Fibroblast of lung (primary cell): ENCODE measurements around the gene SCUBE1. TPM values are rescaled to one million over a fixed set of nuclear protein-coding genes. Genes with fewer than 3 reads are reported as not detected.
"Not testable (repeated sequence)": the region's sequence is repeated elsewhere in the genome, so short reads cannot be mapped to it uniquely, and the experiment has no call there.

Experiments
- DNase-seq, 2 donors: peaks; one replicate each; pipeline versions ENCODE4 v3.0.0 to v3.0.0-alpha.2; 2010; ENCODE audit warnings: low read depth in 2 of 2
- H2AFZ ChIP-seq: 2 replicates; pipeline ENCODE4 v1.5.1; 2012; ENCODE audit warnings: low read length, control low read depth, inconsistent platforms
- H3K27ac ChIP-seq: 2 replicates; pipeline ENCODE4 v1.5.1; 2011; ENCODE audit warnings: low read length, control low read depth; ENCODE audit not compliant: insufficient read depth
- H3K27me3 ChIP-seq: 2 replicates; pipeline ENCODE4 v1.5.1; 2011; ENCODE audit warnings: mild to moderate bottlenecking, low read length; ENCODE audit not compliant: control insufficient read depth, insufficient read depth
- H3K36me3 ChIP-seq: 2 replicates; pipeline ENCODE4 v1.5.1; 2011; ENCODE audit warnings: low read length; ENCODE audit not compliant: control insufficient read depth, insufficient read depth
- H3K4me1 ChIP-seq: 2 replicates; pipeline ENCODE4 v1.5.1; 2011; ENCODE audit warnings: low read length; ENCODE audit not compliant: control insufficient read depth, insufficient read depth; ENCODE audit errors: extremely low read depth
- H3K4me2 ChIP-seq: 2 replicates; pipeline ENCODE4 v1.5.1; 2011; ENCODE audit warnings: low read length, control low read depth; ENCODE audit not compliant: insufficient read depth; ENCODE audit errors: extremely low read depth
- H3K4me3 ChIP-seq, 4 experiments: fragments of 200-600 bp in 1 of 4; sonication (generic) in 1 of 4; replicated peaks in 1 of 4; 2 replicates each; pipeline ENCODE4 v1.5.1; 2011 to 2016; ENCODE audit warnings: low read length in 4 of 4, low read depth in 3 of 4, mild to moderate bottlenecking in 3 of 4, control low read depth in 2 of 4, inconsistent platforms in 1 of 4, mixed read lengths in 1 of 4; ENCODE audit not compliant: insufficient read depth in 1 of 4; ENCODE audit errors: control extremely low read depth in 1 of 4
- H3K79me2 ChIP-seq: 2 replicates; pipeline ENCODE4 v1.5.1; 2012; ENCODE audit warnings: mild to moderate bottlenecking, low read length, inconsistent platforms; ENCODE audit not compliant: control insufficient read depth, insufficient read depth
- H3K9ac ChIP-seq: 2 replicates; pipeline ENCODE4 v1.5.1; 2011; ENCODE audit warnings: mild to moderate bottlenecking, low read length, control low read depth; ENCODE audit not compliant: insufficient read depth
- H3K9me3 ChIP-seq: 2 replicates; pipeline ENCODE4 v1.5.1; 2012; ENCODE audit warnings: low read depth, low read length; ENCODE audit not compliant: control insufficient read depth, insufficient read depth
- H4K20me1 ChIP-seq: 2 replicates; pipeline ENCODE4 v1.5.1; 2011; ENCODE audit warnings: low read length; ENCODE audit not compliant: control insufficient read depth, insufficient read depth; ENCODE audit errors: extremely low read depth
- CTCF ChIP-seq, 2 donors: IDR thresholded peaks in 1 of 2; conservative IDR thresholded peaks in 1 of 2; 1 replicate in 1 of 2; 2 replicates in 1 of 2; pipeline ENCODE4 v1.5.1; 2011 to 2012; ENCODE audit warnings: low read length in 2 of 2, control low read depth in 1 of 2, inconsistent platforms in 1 of 2, low read depth in 1 of 2, mild to moderate bottlenecking in 1 of 2
- EZH2 ChIP-seq: IDR thresholded peaks from 2 replicates; pipeline ENCODE4 v1.5.1; 2012; ENCODE audit warnings: low read length, control low read depth, mild to moderate bottlenecking; ENCODE audit errors: missing control alignments
- polyA plus RNA-seq, 2 donors: library from polyadenylated mRNA; depleted of rRNA in 1 of 2; stranded (reverse) in 1 of 2; unstranded in 1 of 2; fragments of >200 nt; gene quantifications; 2 replicates each; pipeline ENCODE4 v1.2.1, GENCODE V29; 2011 to 2012; ENCODE audit warnings: missing spikeins in 1 of 2
- total RNA-seq: library from RNA; depleted of rRNA; stranded (reverse); fragments of >200 nt; gene quantifications from 2 replicates; pipeline ENCODE4 v1.2.1, GENCODE V29; 2014

The SCUBE1 gene
- total and polyA plus RNA-seq, 2 donors (not counting 1 experiment from before 2014, with no cell fraction given) = 0.17 TPM; not detected in 1

- no peak overlapping the region for H3K9ac ChIP-seq
- no peak overlapping the region for H3K27ac ChIP-seq
- TF ChIP-seq EZH2 (no peak), CTCF (conservative IDR thresholded peaks at IDR 0.05 in 1 of 2, IDR thresholded peaks at IDR 0.05 in 1 of 2; ENCODE audit: low read depth in 1 of 2, low read length in 2 of 2) (no peak)
- no peak overlapping the region for H2AFZ ChIP-seq
- no peak for DNase-seq
- H3K9me3 ChIP-seq = no peaks in the 10 kb centered on the region
- H3K4me2 ChIP-seq = no peak overlapping the region
- no peaks in the 10 kb centered on the region for H3K36me3 ChIP-seq
- no peaks in the 10 kb centered on the region for H3K27me3 ChIP-seq
- no peaks in the 10 kb centered on the region for H3K4me1 ChIP-seq
- H4K20me1 ChIP-seq = no peaks in the 10 kb centered on the region
- H3K4me3 ChIP-seq = no peak overlapping the region
- H3K79me2 ChIP-seq = no peaks in the 10 kb centered on the region
Observed at GRCh38 chr22:43281394-43281793, 61.8 kb downstream of the SCUBE1 start.

DNA sequence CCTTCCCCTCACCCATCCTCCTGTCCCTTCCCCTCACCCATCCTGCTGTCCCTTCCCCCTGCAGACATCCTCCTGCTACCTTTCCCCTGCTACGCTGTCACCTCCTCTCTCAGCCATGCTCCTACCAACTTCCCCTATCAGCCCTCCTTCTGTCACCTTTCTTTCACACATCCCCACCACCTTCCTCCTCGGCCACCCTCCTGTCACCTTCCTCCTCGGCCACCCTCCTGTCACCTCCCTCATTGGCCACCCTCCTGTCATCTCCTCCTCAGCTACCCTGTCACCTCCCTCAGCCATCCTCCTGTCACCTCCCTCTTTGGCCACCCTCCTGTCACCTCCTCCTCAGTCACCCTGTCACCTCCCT, 62.7 kb downstream of the SCUBE1 start:
- H3K79me2 ChIP-seq, H3K9ac ChIP-seq, H3K9me3 ChIP-seq, H3K27ac ChIP-seq, H3K4me2 ChIP-seq, H3K4me3 ChIP-seq, H3K36me3 ChIP-seq, H3K4me1 ChIP-seq, H2AFZ ChIP-seq, DNase-seq, H3K27me3 ChIP-seq, H4K20me1 ChIP-seq: not testable (repeated sequence)

DNA sequence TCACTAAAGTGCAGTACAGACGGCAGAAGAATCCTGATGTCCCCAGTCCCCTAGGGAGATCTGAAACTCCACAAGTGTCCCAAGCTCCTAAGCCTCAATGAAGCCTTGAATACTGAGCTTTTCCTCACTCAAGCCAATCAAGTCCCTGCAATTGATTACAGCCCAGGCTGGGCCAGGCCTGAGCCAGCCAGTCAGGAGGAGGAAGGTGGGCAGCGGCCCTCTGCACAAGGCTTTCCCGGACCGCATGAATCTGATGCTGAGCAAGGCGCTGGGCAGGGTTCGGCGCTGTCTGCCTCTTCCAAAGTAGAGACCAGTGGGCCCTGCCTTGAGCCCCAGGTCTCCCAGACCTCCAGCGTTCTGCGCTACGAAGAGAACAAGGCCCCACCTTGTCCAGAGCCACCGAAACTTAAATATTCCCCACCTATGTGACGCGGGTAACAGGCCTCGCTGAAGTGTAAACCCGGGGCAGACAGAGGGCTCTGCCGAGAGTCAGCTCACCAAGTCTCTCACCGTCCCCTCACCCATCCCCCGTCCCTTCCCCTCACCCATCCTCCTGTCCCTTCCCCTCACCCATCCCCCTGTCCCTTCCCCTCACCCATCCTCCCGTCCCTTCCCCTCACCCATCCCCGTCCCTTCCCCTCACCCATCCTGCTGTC, 63.2 kb downstream of the SCUBE1 start:
- H3K9ac ChIP-seq = no peak overlapping the region
- no peaks in the 10 kb centered on the region for H3K4me1 ChIP-seq
- no peaks in the 10 kb centered on the region for H3K27me3 ChIP-seq
- H3K4me2 ChIP-seq = no peak overlapping the region
- no peak for DNase-seq
- H3K36me3 ChIP-seq = no peaks in the 10 kb centered on the region
- no peaks in the 10 kb centered on the region for H4K20me1 ChIP-seq
- no peak overlapping the region for H3K27ac ChIP-seq
- no peak overlapping the region for H3K4me3 ChIP-seq
- H3K9me3 ChIP-seq = no peaks in the 10 kb centered on the region
- no peaks in the 10 kb centered on the region for H3K79me2 ChIP-seq
- TF ChIP-seq EZH2 = no peak
- TF ChIP-seq CTCF (conservative IDR thresholded peaks at IDR 0.05 in 1 of 2, IDR thresholded peaks at IDR 0.05 in 1 of 2; ENCODE audit: low read depth in 1 of 2, low read length in 2 of 2) = no peak
- H2AFZ ChIP-seq = no peak overlapping the region
